Measurements from ENCODE around the gene PDHB. TPM values are rescaled to one million over a fixed set of nuclear protein-coding genes. Genes with fewer than 3 reads are reported as not detected.
"Not testable (repeated sequence)": the region's sequence is repeated elsewhere in the genome, so short reads cannot be mapped to it uniquely, and the experiment has no call there.

PDHB gene
- total and polyA plus RNA-seq, 10 donors, result 46.6 to 82.1 (median 63.8) TPM

DNA sequence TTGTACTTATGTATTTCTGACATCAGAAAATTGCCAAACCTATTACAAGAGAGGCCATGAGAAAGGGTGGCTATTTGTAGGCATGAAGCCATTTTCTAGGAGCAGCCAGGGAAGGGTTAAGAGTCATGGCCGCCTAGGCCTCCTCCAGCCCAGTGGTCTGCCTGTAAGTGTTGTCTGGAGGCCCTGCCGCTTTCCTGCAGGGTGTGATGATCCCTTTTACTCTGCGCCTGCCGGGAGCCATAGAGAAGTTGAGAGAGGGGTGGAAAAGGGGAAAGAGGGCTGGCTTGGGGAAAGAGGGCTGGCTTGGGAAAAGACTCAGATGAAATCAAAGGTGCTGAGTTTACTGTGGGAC is 29.2 kb upstream of the PDHB start:
- peaks cover 8 to 17% (median 12%) of the 10 kb centered on the region in 6 donors for H3K4me1 ChIP-seq
- H3K27me3 ChIP-seq (replicated peaks in 1 of 7), result no peaks in the 10 kb centered on the region
- H3K36me3 ChIP-seq, result no peaks in the 10 kb centered on the region
- no peak for DNase-seq
- no peaks in the 10 kb centered on the region for H3K9me3 ChIP-seq
- no peak overlapping the region for H3K4me3 ChIP-seq
- H3K27ac ChIP-seq, result no peak overlapping the region
- 76 to 92% (median 77%) methylated on average over 4 of the region's 4 CpGs for WGBS, 5 donors
- intact Hi-C loops (cut with DNase I; ENCODE audit: low total_unique reads), result loop anchor here (10.0 kb wide), 1 partner anchor 72 kb away; the partner anchor contains the start of gene ACOX2
- TF ChIP-seq POLR2A (IDR thresholded peaks at IDR 0.05) (no peak), POLR2AphosphoS5 (IDR thresholded peaks at IDR 0.05) (no peak)
- TF ChIP-seq, protein P1, sequence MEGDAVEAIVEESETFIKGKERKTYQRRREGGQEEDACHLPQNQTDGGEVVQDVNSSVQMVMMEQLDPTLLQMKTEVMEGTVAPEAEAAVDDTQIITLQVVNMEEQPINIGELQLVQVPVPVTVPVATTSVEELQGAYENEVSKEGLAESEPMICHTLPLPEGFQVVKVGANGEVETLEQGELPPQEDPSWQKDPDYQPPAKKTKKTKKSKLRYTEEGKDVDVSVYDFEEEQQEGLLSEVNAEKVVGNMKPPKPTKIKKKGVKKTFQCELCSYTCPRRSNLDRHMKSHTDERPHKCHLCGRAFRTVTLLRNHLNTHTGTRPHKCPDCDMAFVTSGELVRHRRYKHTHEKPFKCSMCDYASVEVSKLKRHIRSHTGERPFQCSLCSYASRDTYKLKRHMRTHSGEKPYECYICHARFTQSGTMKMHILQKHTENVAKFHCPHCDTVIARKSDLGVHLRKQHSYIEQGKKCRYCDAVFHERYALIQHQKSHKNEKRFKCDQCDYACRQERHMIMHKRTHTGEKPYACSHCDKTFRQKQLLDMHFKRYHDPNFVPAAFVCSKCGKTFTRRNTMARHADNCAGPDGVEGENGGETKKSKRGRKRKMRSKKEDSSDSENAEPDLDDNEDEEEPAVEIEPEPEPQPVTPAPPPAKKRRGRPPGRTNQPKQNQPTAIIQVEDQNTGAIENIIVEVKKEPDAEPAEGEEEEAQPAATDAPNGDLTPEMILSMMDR (IDR thresholded peaks at IDR 0.05 in 8 of 11, conservative IDR thresholded peaks at IDR 0.05 in 3 of 11), result no peak

DNA sequence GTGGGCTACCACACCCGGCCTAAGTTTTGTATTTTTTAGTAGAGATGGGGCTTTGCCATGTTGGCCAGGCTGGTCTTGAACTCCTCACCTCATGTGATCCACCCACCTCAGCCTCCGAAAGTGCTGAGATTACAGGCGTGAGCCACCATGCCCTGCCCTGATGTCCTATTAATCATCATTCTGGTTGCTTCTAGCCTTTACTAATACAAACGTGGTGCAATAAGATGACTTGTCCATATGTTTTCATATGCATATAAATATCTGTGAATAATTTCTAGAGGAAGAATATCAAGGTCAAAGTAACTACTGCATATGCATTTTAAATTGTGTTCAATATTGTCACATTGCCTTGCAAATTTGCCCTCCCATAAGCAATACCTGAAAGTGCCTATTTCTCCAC is 25.5 kb upstream of the PDHB start:
- Histone ChIP-seq H3K36me3 (no peaks in the 10 kb centered on the region), H3K27me3 (replicated peaks in 1 of 7) (no peaks in the 10 kb centered on the region), H3K4me3 (no peak overlapping the region), H3K4me1 (peaks cover 8 to 15% (median 12%) of the 10 kb centered on the region in 6 donors), H3K27ac (no peak overlapping the region), H3K9me3 (peaks cover 0 to 33% (median 27%) of the 10 kb centered on the region in 8 donors)
- DNase-seq, result no peak
- TF ChIP-seq POLR2A (IDR thresholded peaks at IDR 0.05) (no peak), POLR2AphosphoS5 (IDR thresholded peaks at IDR 0.05) (no peak)
- TF ChIP-seq, protein P1 (IDR thresholded peaks at IDR 0.05 in 8 of 11, conservative IDR thresholded peaks at IDR 0.05 in 3 of 11), result no peak
- intact Hi-C loops (cut with DNase I; ENCODE audit: low total_unique reads), result no loop called here
- 72 to 91% (median 82%) methylated on average over 4 of the region's 4 CpGs for WGBS, 5 donors

DNA sequence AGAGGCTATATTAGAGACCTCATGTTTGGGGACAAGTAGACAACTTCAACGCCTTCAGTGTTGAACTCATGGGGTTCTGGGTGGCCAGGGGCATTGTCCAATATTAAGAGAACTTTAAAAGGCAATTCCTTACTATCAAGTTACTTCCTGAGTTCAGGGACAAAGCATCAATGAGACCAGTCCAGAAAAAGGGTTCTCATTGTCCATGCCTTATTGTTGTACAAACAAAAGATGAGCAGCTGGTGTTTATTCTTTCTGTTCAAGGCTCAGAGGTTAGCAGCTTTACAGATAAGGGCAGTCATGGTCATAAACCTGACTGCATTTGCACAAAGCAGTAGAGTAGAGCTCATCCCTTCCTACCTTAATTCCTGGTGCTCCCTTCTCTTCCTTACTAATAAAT is 18.5 kb upstream of the PDHB start:
- Histone ChIP-seq H3K4me3 (no peak overlapping the region), H3K4me1 (peaks cover 0 to 3% (median 0%) of the 10 kb centered on the region in 6 donors), H3K27ac (no peak overlapping the region), H3K27me3 (replicated peaks in 1 of 7) (no peaks in the 10 kb centered on the region), H3K36me3 (no peaks in the 10 kb centered on the region), H3K9me3 (peaks cover 0 to 45% (median 41%) of the 10 kb centered on the region in 8 donors)
- 63 to 88% (median 72%) methylated on average over 1 of the region's 1 CpG for WGBS, 5 donors
- DNase-seq, result no peak
- no peak for TF ChIP-seq POLR2AphosphoS5 (IDR thresholded peaks at IDR 0.05)
- TF ChIP-seq POLR2A (IDR thresholded peaks at IDR 0.05), result no peak
- TF ChIP-seq, protein P1 (IDR thresholded peaks at IDR 0.05 in 8 of 11, conservative IDR thresholded peaks at IDR 0.05 in 3 of 11), result no peak
- intact Hi-C loops (cut with DNase I; ENCODE audit: low total_unique reads), result no loop called here

DNA sequence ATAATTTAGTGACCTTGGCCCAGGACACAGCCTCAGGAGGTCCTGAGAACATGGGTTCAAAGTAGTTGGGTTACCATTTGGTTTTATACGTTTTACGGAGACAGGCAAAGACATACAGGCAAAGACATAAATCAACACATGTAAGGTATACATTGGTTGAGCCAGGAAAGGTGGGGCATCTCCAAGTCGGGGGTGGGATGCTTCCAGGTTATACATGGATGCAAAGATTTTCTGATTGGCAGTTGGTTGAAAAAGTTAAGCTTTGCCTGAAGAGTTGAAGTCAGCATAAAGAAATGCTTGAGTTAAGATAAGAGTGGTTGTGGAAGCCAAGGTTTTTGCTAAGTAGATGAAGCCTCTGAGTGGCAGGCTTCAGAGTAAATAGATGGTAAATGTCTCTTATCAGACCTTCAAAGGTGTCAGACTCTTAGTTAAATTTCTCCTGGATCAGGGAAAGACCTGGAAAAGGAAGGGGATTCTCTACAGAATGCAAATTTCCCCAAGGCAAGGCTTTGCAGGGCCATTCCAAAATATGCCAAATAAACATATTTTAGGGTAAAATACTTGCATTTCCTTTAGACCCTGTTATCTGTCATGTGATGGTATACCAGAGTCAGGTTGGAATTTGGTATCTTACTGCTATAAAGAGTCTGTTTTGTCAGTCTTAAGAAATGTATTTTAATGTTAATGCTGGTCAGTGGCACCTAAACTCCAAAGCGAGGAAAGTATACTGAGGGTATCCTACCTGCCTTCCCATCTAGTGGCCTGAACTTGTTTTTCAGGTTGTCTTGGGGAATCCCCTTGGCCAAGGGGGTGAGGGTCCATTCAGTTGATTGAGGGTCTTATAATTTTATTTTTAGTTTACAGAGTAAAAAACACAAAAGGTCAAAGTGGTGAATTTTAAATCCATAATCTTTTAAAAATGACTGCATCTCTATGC is 8.2 kb upstream of the PDHB start:
- 82 to 88% (median 83%) methylated on average over 4 of the region's 4 CpGs for WGBS, 5 donors
- H3K9me3 ChIP-seq, result no peaks in the 10 kb centered on the region
- no peak for TF ChIP-seq POLR2A (IDR thresholded peaks at IDR 0.05)
- TF ChIP-seq, protein P1 (IDR thresholded peaks at IDR 0.05 in 8 of 11, conservative IDR thresholded peaks at IDR 0.05 in 3 of 11), result no peak
- no peak for TF ChIP-seq POLR2AphosphoS5 (IDR thresholded peaks at IDR 0.05)
- intact Hi-C loops (cut with DNase I; ENCODE audit: low total_unique reads), result no loop called here
- no peak overlapping the region for H3K27ac ChIP-seq
- no peaks in the 10 kb centered on the region for H3K27me3 ChIP-seq (replicated peaks in 1 of 7)
- H3K36me3 ChIP-seq, result no peaks in the 10 kb centered on the region
- DNase-seq, result no peak
- no peak overlapping the region for H3K4me3 ChIP-seq
- H3K4me1 ChIP-seq, result no peaks in the 10 kb centered on the region

DNA sequence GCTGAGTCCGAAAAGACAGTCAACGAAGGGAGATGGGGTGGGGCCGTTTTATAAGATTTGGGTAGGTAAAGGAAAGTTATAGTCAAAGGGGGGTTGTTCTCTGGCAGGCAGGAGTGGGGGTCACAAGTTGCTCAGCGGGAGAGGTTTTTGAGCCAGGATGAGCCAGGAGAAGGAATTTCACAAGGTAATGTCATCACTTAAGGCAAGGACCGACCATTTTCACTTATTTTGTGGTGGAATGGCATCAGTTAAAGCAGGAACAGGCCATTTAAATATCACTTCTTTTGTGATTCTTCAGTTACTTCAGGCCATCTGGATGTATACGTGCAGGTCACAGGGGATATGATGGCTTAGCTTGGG is 7.3 kb upstream of the PDHB start:
- DNase-seq; H3K27me3 ChIP-seq (replicated peaks in 1 of 7); H3K9me3 ChIP-seq; H3K4me3 ChIP-seq; H3K27ac ChIP-seq; H3K4me1 ChIP-seq; intact Hi-C loops (cut with DNase I; ENCODE audit: low total_unique reads); H3K36me3 ChIP-seq: not testable (repeated sequence)
- WGBS, 5 donors, result 87 to 92% (median 89%) methylated on average over 6 of the region's 6 CpGs

DNA sequence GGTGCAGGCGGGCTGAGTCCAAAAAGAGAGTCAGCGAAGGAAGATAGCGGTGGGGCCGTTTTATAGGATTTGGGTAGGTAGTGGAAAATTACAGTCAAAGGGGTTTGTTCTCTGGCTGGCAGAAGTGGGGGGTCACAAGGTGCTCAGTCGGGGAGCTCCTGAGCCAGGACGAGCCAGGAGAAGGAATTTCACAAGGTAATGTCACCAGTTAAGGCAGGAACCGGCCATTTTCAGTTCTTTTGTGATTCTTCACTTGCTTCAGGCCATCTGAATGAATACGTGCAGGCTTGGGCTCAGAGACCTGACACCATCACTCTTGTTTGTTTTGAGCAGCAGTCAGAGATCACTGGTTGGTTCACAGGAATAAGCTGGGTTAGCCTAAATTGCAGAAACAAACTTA is 3.6 kb upstream of the PDHB start:
- intact Hi-C loops (cut with DNase I; ENCODE audit: low total_unique reads); H3K9me3 ChIP-seq; H3K36me3 ChIP-seq; DNase-seq; H3K27me3 ChIP-seq (replicated peaks in 1 of 7); H3K27ac ChIP-seq; H3K4me3 ChIP-seq: not testable (repeated sequence)
- peaks cover 5 to 31% (median 21%) of the 10 kb centered on the region in 6 donors for H3K4me1 ChIP-seq
- WGBS, 5 donors, result 81 to 89% (median 86%) methylated on average over 8 of the region's 8 CpGs

All from spleen (tissue), 11 donors.